ENCODE measurements around the gene CRYBG2. TPM values are rescaled to one million over a fixed set of nuclear protein-coding genes. Genes with fewer than 3 reads are reported as not detected.
"Not testable (repeated sequence)": the region's sequence is repeated elsewhere in the genome, so short reads cannot be mapped to it uniquely, and the experiment has no call there.

CRYBG2 gene
- total RNA-seq, 6 experiments from 2014 or later, result 0.81 to 1.9 (median 1.7) TPM; not detected in 3

- intact Hi-C loops (cut with DNase I), result no loop called here
- ATAC-seq, result peak in 2 of 4 donors; percentile 65 to 86
- 29% methylated on average over 7 of the region's 7 CpGs for WGBS (ENCODE audit: insufficient coverage, low coverage, low lambda C conversion rate, missing lambda C conversion rate)
These were observed 33.5 kb upstream of the CRYBG2 start for GRCh38 chr1:26387447-26387846.

DNA sequence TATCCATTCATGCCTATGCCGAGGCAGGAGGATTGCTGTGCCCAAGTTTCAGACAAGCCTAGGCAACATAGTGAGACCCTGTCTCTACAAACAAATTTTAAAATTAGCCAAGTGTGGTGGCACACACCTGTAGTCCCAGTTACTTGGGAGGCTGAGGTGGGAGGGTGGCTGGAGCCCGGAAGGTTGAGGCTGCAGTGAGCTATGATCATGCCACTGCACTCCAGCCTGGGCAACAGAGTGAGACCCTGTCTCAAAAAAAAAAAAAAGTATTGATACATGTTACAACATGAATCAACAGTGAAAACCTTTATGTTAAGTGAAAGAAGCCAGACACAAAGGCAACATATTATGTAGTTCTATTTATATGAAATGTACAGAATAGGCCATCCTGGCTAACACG, 31.1 kb upstream of the CRYBG2 start:
- WGBS (ENCODE audit: insufficient coverage, low coverage, low lambda C conversion rate, missing lambda C conversion rate), result 87% methylated on average over 3 of the region's 3 CpGs
- intact Hi-C loops (cut with DNase I), result not testable (repeated sequence)

More at GRCh38 chr1:26387447-26387846, 33.5 kb upstream of the CRYBG2 start:
- H3K4me3 ChIP-seq, result no peak overlapping the region
- no peaks in the 10 kb centered on the region for H3K36me3 ChIP-seq
- H3K4me1 ChIP-seq, result no peaks in the 10 kb centered on the region
- H3K27me3 ChIP-seq, result no peaks in the 10 kb centered on the region
- H3K27ac ChIP-seq, result no peak overlapping the region
- H3K9me3 ChIP-seq, result no peaks in the 10 kb centered on the region
- no peak for TF ChIP-seq POLR2A (IDR thresholded peaks at IDR 0.05)
- no peak for TF ChIP-seq CTCF (IDR thresholded peaks at IDR 0.05)
- peak in 1 of 3 donors; percentile 29 for DNase-seq

GRCh38 chr1:26384076-26384475, 30.1 kb upstream of the CRYBG2 start:
- H3K27ac ChIP-seq, result no peak overlapping the region
- DNase-seq, result no peak
- intact Hi-C loops (cut with DNase I), result no loop called here
- no peak for TF ChIP-seq CTCF (IDR thresholded peaks at IDR 0.05)
- no peak for TF ChIP-seq POLR2A (IDR thresholded peaks at IDR 0.05)
- H3K4me1 ChIP-seq, result no peaks in the 10 kb centered on the region
- H3K36me3 ChIP-seq, result no peaks in the 10 kb centered on the region
- no peaks in the 10 kb centered on the region for H3K9me3 ChIP-seq
- 56% methylated on average over 3 of the region's 3 CpGs for WGBS (ENCODE audit: insufficient coverage, low coverage, low lambda C conversion rate, missing lambda C conversion rate)
- ATAC-seq, result no peak
- no peaks in the 10 kb centered on the region for H3K27me3 ChIP-seq
- H3K4me3 ChIP-seq, result no peak overlapping the region

More for the DNA sequence above, 31.1 kb upstream of the CRYBG2 start:
- not testable (repeated sequence) for H3K27me3 ChIP-seq, ATAC-seq, H3K4me1 ChIP-seq, H3K4me3 ChIP-seq, H3K36me3 ChIP-seq, H3K27ac ChIP-seq, H3K9me3 ChIP-seq, DNase-seq

DNA sequence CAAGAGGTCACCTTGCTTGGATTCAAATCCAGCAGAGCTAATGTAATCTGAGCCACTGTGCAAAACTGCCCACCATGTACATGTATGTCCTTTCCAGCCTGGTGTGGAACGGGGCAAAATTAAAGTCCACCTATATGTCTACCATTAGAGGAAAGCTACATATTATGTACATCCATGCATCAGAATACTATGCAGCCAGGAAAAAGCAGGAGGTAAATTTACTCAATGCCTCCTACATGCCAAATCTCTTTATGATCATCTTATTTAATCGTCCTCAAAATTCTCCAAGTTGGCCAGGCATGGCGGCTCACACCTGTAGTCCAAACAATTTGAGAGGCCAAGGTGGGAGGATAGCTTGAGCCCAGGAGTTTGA, 24.9 kb upstream of the CRYBG2 start:
- no peak for TF ChIP-seq CTCF (IDR thresholded peaks at IDR 0.05)
- TF ChIP-seq POLR2A (IDR thresholded peaks at IDR 0.05), result no peak
- WGBS (ENCODE audit: insufficient coverage, low coverage, low lambda C conversion rate, missing lambda C conversion rate), result 77% methylated on average over 3 of the region's 3 CpGs

DNA sequence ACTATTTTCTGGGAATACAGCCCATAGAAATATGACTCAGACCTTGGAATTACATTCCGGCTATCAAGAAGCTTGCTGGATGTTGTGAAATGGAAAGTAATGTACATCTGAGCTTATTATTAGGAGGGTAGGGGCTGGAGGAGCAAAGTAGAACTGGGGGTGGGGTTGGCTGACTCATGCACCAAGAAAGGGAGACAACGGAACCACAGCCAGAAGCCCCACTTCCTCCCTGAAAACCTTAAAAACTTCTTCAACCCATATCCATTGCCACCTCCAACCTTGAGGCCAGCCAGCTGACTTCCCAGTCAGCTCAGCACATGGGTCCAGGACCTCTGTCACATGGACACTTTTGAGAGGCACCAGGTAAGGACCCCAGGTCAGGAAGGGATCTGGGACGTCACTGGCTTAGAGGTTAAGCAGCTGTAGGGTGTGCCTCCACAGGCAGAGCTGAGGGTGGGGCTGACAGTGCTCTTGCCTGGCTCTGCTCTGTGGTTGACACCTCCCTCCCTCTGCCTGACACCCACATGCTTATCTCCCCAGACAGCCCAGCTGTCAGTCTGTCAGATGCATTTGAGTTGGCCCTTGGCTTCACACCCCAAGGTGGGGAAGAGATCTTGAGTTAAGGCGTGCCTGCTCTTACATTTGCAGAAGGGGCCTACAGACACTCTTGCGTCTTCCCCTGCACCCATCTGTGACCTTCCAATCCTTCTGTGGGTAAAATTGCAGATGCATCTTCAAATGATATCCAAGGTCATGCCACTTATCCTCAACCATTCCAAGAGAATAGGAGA, 24.4 kb upstream of the CRYBG2 start:
- no peaks in the 10 kb centered on the region for H3K9me3 ChIP-seq
- H3K27ac ChIP-seq, result no peak overlapping the region
- no peaks in the 10 kb centered on the region for H3K4me1 ChIP-seq
- intact Hi-C loops (cut with DNase I), result no loop called here
- no peak overlapping the region for H3K4me3 ChIP-seq
- DNase-seq (no peak), ATAC-seq (peak; percentile 57 to 78 (median 70))
- no peaks in the 10 kb centered on the region for H3K27me3 ChIP-seq
- H3K36me3 ChIP-seq, result no peaks in the 10 kb centered on the region
- TF ChIP-seq CTCF (IDR thresholded peaks at IDR 0.05) (no peak), POLR2A (IDR thresholded peaks at IDR 0.05) (no peak)
- 27% methylated on average over 3 of the region's 5 CpGs for WGBS (ENCODE audit: insufficient coverage, low coverage, low lambda C conversion rate, missing lambda C conversion rate)

More for the DNA sequence above, 24.9 kb upstream of the CRYBG2 start:
- Histone ChIP-seq H3K27ac (no peak overlapping the region), H3K4me3 (no peak overlapping the region), H3K27me3 (no peaks in the 10 kb centered on the region), H3K9me3 (no peaks in the 10 kb centered on the region), H3K36me3 (no peaks in the 10 kb centered on the region), H3K4me1 (no peaks in the 10 kb centered on the region)
- DNase-seq (no peak), ATAC-seq (no peak)
- intact Hi-C loops (cut with DNase I), result no loop called here

All from right lobe of liver (tissue), 6 donors.